ENCODE measurements around the gene CREB3.

The CREB3 gene

GRCh38 chr9:35703906-35704672, 28.4 kb upstream of the CREB3 start:
- DNase-seq = no peak

- no peak for DNase-seq
These were observed 27.1 kb upstream of the CREB3 start for GRCh38 chr9:35705372-35705771.

- no peak for DNase-seq
These were observed 26.5 kb upstream of the CREB3 start for GRCh38 chr9:35705836-35706430.

GRCh38 chr9:35706951-35707350, 25.5 kb upstream of the CREB3 start:
- no peak for DNase-seq

- no peak for DNase-seq
These were observed 24.3 kb upstream of the CREB3 start for GRCh38 chr9:35708146-35708545.

- DNase-seq = no peak
These were observed 21.5 kb upstream of the CREB3 start for GRCh38 chr9:35710818-35711500.

- no peak for DNase-seq
These were observed 20.7 kb upstream of the CREB3 start for GRCh38 chr9:35711501-35712428.

- DNase-seq = no peak
These were observed 19.6 kb upstream of the CREB3 start for GRCh38 chr9:35712762-35713400.

- no peak for DNase-seq
These were observed 18.9 kb upstream of the CREB3 start for GRCh38 chr9:35713578-35713977.

GRCh38 chr9:35714123-35714522, 18.3 kb upstream of the CREB3 start:
- no peak for DNase-seq

- no peak for DNase-seq
These were observed 17.8 kb upstream of the CREB3 start for GRCh38 chr9:35714579-35715252.

- DNase-seq = no peak
These were observed 16.2 kb upstream of the CREB3 start for GRCh38 chr9:35716230-35716629.

- no peak for DNase-seq
These were observed 15.2 kb upstream of the CREB3 start for GRCh38 chr9:35717132-35717870.

- DNase-seq = no peak
These were observed 13.6 kb upstream of the CREB3 start for GRCh38 chr9:35718721-35719511.

- no peak for DNase-seq
These were observed 12.9 kb upstream of the CREB3 start for GRCh38 chr9:35719546-35719945.

GRCh38 chr9:35723426-35723825, 9.0 kb upstream of the CREB3 start:
- no peak for DNase-seq

GRCh38 chr9:35723908-35724307, 8.6 kb upstream of the CREB3 start:
- DNase-seq = no peak

GRCh38 chr9:35725362-35725761, 7.1 kb upstream of the CREB3 start:
- no peak for DNase-seq

GRCh38 chr9:35726931-35727330, 5.5 kb upstream of the CREB3 start:
- DNase-seq = no peak

- DNase-seq = no peak
These were observed 4.8 kb upstream of the CREB3 start for GRCh38 chr9:35727676-35728040.
